ENCODE results near the gene TIAM2. TPM values are rescaled to one million over a fixed set of nuclear protein-coding genes. Genes with fewer than 3 reads are reported as not detected.
A peak's percentile ranks its signal among the peaks of the same experiment; 100 is the strongest.

TIAM2 gene
- polyA plus RNA-seq, 3 donors, result 16.8 to 19.2 (median 19.0) TPM

DNA sequence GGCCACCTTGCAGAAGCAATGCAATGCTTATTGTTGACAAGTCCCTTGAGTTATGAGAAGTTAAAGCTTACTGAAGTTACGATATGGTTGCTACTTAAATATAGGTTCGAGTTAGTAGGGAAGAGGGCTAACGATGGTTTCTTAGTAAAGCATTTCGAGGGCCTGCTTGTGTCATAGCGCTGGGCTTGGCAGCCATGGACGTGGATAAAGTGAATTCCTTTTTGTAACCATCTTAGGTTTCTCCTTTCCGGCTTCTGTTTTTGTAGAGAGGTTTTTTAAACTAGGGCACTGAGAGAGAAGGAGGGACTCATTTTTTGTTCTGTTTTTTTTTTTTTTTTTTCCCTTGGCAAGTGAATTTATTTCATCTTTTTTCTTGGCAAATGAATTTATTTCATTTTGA lies 27.6 kb downstream of the TIAM2 start:
- DNase-seq, result no peak

DNA sequence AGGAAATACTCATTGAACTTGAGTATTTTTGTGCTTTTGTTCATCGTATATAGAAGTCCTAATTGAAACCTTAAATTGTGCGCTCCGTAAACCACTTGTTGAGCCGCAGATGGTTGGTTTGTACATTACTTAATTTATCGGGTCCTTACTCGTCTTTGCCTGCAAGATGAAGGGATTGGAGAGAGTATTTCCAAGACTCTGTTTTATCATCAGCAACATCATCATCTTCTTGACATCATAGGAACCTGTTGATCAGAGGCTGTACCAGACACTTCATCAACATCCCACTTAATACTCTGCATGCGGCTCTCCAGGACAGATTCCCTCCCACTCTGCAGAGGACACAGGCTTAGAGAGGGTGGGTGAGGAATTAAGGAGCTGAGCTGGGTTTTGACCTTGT lies 28.6 kb downstream of the TIAM2 start:
- no peak for DNase-seq

DNA sequence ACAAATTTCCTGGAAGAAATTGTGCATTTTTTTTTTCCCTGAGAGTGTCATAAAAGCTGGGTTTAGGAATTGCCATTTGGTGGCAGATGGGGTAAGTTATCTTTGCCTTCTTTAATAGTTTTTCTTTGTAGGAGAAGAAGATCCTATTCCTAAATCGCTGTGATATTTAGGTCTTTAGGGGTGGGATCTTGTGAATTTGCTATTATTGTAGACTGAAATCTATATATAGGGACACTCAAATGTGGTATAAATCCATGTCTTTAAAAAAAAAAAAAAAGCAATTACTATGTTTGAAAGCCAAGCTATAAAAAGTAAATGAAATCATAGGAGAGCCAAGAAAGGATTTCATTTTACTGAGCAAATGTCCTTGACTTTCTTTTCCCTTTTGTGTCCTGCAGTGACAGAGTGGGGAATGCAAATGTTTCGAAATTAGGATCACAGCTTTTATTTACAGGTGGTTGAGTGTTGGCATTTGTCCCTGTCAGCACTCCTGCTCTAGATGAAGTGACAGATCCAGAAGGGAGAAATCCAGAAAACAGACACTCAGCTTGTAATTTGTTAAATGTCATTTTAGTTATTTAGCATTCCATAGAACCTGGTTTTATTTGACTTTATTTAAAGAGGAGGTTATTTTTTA lies 29.4 kb downstream of the TIAM2 start:
- DNase-seq, result no peak

DNA sequence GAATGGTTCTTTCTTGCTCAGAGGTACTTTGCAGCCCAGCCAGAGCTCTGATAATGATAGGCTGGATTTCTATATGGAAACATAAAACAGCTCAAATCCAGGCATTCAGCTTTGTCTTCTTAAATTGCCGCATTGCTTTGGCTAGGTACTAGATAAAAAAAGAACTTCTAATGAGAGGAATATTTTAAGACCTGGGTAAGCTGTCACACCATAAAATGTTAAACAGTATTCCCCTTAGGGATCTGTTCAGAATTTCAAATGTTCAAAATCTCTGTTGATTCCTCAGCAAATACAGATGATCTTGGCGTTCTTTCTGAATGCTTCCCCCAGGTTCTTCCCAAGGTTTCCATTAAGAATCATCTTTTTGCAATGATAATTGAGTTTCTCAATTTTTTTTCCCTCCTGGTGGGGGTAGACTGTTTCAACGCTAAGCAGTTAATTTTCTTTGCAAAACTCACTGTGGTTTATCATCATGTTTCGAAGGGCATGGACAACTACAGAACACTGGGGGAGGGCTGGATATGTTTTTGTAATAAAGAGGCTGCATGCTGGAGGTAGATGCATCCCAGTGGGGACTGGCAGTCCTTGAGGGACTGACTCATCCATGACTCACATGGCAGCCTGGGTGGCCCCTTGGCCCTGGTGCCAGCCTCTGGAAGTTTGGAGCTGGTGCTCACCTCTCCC lies 31.0 kb downstream of the TIAM2 start:
- DNase-seq, result no peak

DNA sequence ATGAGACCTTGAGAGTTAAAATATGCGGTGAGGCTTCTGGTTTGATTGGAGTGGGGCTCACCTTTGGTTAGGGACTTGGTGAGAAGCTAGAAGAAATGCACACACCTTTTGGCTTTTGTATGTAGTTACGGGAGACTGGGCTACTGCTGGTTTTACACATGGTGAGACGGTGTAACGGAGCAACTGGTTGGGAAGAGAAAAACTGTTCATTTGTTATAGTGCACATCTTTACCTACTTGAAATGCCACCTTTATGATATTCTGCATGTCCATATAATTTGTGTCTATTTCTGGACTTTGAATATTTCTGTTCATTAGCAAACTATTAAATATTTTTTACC lies 31.6 kb downstream of the TIAM2 start:
- DNase-seq, result no peak

DNA sequence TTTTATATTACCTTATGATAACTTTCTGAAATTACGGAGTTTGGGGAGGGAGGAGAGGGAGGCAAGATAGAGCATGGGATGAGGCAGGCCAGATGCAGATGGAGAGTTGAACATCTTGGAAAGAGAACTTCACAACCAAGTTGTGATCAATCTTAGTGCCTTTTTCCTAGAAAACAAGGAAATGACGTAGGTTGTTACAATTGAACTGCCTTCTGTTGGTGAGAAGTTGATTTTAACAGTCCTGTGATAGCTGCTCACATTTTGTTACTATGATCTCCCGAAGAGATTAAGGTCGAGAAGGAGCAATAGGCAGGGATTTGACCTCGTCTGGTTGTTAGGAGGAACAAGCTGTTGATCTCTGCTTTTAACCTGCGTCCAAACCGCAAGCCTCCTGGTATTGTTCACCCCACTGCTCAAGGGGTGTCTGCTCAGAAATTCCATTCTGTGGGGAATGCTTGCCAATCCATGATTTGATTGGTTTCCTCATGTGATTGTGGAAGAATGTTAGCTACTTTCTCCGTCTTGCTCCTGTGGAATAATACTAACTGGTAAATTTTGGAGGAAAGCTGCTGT lies 35.1 kb downstream of the TIAM2 start:
- DNase-seq, result no peak

DNA sequence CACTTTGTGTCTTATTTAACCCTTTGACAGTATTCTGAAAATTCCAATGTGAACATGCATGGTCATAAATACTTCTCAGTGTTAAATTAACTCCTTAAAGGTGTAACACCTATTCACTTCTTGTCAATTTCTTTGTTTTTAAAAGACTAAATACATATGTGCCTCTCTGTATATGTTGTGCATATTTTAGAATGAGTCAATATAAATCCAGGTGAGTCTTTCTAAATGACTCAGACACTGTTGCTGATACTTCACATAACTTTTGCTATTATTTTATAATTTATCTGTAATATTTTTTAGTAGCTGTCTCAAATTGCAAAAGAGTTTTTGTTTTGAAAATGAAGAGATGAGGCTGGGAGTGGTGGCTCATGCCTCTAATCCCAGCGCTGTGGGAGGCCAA lies 36.0 kb downstream of the TIAM2 start:
- no peak for DNase-seq

DNA sequence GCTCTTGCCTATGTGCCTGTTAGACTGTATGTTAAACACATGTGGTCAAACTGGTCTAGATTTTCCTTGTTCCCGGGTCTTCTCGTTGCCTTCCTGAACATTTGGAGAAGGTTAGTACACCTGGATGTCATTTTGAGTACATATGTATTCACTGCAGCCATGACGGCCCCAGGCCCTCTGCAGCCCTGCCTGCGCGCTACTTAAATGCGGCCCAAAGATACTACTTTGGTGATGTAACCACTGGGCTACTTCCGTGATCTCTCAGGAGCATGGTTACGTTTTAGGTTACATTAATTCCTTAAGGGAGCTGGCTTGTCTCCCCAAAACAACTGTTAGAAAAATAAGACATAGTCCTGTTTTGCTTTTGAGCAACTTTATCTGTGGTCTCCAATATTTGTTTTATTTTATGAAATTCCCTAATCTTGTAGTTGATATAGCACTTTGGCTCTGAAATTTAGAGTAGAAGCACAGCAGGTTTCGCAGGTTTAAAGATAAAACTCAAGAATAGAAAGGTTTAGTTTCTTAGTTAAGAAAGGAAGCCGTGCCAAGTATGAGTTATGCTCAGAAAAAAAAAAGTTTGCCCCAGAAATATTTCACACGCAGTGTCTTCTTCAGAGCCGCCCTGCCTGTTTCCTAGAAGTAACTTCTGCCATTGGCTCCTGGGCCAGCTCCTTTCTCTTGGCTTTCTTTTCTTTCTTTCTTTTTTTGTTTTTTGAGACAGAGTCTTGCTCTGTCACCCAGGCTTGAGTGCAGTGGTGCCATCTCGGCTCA lies 38.1 kb downstream of the TIAM2 start:
- DNase-seq, result no peak

DNA sequence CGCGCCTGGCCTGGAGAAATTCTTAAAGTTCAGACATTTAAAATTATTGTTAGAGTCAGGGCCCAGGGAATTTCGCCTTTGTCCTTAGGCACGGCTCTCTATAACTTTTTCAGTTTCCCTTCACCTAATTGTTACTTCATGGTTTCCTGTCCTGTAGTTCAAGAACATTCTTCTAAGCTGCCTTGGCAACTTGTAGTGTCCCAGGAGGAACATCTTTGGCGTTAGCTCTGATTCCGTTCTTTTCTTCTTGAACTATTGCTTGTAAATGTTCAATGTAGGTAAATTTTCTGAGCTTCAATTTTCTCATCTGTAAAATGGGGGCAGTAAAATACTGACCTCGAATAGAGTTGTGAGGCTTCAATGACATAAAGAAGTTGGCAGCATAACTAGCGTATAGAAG lies 41.8 kb downstream of the TIAM2 start:
- DNase-seq, result no peak

DNA sequence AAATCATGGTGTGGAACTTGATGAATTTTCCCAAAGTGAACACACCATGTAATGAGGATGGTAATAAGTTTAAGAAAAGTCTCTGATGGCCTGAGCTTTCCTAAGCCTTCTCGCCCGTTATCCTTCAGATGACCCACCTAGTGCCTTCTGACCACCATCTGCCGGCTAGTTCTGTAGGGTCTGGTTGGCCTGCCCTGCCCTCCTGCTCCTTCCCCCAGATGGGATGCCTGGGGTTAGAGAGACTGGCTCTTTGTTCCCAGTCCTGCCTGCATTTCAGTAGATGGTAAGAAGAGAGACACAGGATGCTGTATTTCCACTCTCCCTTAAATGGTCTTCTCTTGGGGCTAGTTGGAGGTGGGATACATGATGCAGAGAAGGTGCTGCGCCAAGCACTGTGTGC lies 43.0 kb downstream of the TIAM2 start:
- DNase-seq, result no peak

DNA sequence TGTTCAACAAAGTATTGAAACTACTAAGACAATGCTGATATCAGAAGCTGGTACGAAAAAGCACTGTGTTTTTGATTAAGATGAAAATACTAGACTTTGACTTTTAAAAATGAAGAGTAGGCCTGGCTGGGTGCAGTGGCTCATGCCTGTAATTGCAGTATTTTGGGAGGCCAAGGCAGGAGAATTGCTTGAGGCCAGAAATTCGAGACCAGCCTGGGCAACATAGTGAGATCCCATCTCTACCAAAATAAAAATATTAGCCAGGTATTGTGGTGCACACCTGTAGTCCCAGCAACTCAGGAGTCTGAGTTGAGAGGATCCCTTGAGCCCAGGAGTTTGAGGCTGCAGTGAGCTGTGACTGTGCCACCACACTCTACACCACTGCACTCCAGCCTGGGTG lies 43.4 kb downstream of the TIAM2 start:
- no peak for DNase-seq

DNA sequence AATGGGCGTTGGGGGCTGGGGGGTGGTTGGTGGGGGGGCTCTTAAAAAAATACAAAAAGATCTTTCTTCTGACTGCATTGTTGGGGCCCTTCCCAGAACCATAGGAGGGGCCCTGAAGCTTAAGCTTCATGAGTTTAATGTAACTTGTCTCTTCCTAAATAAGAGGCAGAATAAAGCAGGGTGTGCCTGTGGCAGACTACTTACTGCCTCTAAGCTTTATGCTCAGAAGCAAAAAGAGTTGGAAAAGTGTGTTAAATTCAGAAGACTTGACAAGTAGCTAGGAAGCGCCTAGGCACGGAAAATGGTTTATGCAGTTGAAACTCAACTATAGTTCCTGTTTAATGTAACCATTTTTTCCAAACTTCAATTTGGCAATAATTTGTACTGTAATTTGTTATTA lies 44.5 kb downstream of the TIAM2 start:
- no peak for DNase-seq

DNA sequence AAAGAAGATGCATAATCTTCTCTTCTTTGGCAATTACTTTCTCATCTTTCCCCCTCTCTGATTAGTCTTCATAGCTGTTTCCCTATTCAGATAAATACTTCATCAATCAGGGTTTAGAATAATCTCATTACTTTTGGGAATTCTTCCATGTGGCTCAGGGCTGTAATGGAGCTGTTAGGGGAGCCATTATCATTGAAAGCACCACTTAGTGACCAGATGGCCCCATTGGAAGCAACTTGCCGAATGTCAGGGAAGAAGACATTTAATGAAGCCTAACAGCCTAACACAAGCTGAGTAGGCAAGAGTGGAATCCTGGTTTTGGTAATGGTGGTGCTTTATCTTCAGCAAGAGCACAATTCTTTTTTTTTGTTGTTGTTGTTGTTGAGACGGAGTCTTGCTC lies 45.0 kb downstream of the TIAM2 start:
- DNase-seq, result no peak

DNA sequence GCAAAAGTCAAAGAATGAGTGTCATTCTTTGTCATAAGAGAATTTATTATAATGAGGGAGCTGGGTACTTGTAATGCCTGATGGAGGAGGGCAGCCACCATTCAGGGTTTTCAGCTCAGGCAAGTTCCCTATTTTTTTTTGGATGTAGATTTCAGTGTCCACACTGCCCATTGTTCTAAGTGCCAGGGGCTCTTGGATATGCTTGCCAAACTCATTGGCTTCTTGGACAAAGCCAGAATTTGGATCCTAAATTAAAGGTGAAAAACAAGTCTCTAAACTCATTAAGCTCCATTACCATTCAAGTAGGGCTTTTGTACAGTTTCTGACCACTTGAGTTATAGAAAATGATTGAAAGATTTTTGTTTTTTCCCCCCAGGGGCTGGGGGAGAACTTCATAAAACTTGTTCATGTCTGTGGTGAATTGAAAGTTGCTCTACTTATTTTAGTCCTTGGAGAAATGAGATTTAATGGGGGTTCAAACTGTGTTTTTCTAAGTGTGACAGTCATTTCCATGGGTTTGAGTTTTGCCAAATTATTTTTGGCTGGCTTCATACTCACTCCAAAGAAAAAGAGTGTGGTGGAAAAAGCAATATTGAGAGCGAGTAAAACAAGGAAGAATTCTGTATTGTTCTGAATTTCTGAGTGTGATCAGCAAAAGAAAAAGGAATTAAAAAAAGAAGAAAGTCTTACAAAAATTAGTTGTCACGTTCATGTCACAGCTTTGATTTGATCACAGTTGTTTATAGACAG lies 46.0 kb downstream of the TIAM2 start:
- no peak for DNase-seq

DNA sequence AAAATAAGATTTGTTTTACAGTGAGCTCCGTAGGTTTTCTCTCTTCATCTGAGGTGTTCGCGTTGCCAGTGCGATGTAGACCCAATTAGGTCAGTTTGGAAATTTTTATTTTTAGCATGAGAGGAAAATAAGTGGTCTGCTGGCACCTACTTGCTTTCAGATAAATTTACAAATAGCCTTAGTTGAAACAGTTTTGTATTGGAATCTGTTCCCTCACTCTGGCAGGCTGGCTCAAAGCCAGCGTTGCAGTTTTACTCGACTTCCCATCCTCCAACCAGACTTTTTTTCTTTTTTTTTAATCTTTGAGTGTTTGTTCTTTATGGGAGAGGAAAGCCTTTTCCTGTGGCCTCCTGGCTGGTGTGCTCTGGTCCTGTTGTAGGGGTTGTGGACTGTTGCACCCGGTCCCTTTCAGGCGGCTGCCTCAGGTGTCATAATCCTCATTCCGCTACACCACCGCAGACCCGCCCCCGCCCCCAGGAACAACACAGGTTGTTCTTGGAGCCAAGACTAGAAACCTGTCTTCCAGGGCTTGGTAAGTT lies 46.7 kb downstream of the TIAM2 start:
- DNase-seq, result peak; percentile 31

DNA sequence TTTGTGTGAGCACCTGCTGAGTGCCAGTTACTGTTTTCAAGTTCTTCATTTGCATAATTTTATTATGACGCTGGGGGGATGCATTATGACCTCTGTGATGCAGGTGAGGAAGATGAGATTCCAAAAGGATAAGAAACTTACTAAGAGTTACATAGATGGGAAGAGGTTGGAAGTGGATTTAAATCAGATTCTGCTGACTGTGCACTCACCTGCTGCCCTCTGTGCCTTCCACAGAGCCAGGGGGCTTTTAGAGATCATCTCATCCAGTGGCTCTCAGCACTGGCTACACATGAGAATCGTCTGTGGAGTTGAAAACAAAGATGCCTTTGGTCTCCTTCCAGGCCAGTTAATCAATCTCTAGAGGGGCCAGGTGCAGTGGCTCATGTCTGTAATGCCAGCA lies 47.9 kb downstream of the TIAM2 start:
- DNase-seq, result no peak

DNA sequence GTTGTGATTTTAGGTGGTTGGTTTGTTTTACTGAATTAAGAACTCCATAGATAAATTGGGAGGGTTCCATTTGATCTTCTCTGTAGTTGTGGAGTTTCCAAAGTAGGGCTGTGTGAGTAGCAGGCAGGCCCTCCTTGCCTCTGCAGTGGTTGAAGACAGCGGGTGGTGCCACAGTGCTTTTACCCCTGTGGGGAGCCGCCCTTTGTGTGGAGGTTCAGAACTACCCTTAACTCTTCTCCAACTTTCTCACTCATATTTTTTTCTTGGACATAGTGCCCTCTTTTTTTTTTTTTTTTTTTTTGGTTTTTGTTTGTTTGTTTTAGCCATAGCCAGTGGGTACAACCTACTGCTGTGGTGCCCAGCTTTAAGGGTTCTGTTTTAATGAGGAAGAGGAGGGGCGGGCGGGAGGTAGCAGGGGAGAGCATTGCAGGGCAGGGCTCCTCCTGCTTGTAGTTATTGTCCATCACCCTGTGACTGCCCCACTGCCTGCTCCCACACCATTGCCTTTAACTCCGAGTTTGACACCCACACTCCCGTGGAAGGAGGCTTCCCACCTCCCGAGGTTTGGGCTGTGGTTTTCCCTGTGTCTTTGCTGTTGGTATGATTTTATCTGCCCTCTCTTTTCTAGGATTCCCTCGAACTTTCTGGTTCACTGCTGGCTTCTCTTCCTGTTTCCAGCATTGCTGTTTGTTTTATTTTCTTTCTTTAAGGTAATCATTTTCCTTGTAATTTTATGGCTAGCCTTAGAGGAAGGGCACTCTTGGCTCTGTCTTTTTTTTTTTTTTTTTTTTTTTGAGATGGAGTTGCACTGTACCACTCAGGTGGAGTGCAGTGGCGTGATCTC lies 50.7 kb downstream of the TIAM2 start:
- DNase-seq, result no peak

DNA sequence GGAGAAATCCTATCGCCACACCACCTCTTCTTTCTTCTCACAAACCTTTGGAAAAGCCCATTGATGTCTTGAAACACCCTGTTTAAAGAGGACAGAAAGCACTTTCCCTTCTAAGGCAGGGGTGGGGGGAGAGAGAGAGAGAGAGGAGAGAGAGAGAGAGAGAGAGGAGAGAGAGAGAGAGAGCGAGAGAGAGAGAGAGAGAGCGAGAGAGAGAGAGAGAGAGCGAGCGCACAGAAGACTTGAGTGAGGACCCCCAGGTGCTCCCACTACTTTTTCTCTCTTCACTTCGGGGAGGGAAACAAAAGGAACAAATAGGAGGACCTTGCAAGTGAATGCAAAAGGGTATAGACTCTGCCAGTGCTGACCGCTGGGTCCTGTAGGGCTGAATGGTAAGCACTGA lies 52.4 kb downstream of the TIAM2 start:
- no peak for DNase-seq

DNA sequence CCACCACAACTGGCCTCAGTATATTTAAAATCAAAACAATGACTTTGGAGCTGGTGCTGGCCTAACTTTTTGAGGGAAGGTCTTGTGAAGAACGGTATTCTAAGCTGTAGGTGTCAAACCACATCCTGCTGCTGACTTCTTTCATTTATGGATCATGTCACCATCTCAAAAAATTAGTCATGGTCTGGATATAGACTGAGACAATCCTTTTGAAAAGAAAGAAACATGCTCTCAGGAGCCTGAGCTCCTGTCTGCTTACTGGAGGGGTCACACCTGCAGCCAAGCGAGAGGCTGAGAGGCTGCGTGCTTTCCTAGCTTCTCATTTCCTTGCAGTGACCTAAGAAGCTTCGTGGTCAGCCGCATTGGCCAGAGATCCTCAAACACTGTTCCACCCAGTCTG lies 55.2 kb downstream of the TIAM2 start:
- no peak for DNase-seq

DNA sequence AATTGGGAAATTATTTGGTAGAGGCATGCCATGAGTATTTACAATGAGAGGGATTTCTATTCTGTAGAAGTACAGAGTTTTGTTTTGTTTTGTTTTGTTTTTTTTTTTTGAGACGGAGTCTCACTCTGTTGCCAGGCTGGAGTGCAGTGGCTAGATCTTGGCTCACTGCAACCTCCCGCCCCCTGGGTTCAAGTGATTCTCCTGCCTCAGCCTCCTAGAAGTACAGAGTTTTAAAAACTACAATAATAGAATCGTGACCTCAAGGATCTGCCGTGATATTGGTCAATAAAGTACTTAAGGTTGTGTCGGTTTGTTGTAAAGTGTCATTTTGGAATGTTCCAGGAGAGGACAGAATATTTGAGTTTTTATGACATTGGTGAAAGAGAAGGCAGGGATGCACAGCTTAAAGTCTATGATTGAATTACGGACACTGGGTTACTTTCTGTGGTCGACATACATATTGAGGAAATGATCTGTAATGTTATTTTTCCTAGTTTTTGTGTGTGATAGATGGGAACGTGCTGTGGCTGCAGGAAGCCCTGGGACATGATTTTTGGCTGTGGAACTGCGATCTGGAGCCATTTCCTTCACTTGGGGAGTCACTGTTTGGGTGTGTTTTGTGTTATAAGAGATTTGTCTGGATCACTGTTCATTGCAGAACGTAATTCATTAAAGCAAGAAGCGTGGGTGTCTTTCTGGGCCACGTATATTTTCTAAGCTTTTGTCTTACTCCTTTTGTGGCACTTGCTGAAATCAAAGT lies 59.6 kb downstream of the TIAM2 start:
- DNase-seq, result no peak

Data from renal pelvis (tissue), 4 donors.